HG03139 (cell line): ENCODE data around the gene PPP1R18.
A peak's percentile ranks its signal among the peaks of the same experiment; 100 is the strongest.
"Not testable (repeated sequence)": the region's sequence is repeated elsewhere in the genome, so short reads cannot be mapped to it uniquely, and the experiment has no call there.

ENCODE experiments used
- ATAC-seq: cut with Tn5 transposase; IDR thresholded peaks from one replicate; pipeline ENCODE4 v1.9.1; 2021; ENCODE audit not compliant: unreplicated experiment

The PPP1R18 gene

GRCh38 chr6:30670760-30671527, 15.5 kb downstream of the PPP1R18 start:
- ATAC-seq: no peak

DNA sequence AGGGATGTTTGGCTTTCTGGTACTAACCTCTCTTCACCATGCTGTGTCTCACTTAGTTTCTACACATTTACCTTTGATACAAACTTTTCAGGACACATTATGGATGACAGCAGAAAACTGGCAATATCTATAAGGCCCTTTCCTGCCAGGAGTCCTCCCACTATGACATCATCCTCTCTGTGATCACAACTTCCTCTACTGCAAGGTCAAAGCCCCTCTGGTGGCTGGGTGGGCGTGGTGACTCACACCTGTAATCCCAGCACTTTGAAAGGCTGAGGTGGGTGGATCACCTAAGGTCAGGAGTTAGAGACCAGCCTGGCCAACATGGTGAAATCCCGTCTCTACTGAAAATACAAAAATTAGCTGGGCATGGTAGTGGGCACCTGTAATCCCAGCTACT, 20.1 kb downstream of the PPP1R18 start:
- not testable (repeated sequence) for ATAC-seq

- ATAC-seq: no peak
Observed at GRCh38 chr6:30664994-30665767, 21.3 kb downstream of the PPP1R18 start.

DNA sequence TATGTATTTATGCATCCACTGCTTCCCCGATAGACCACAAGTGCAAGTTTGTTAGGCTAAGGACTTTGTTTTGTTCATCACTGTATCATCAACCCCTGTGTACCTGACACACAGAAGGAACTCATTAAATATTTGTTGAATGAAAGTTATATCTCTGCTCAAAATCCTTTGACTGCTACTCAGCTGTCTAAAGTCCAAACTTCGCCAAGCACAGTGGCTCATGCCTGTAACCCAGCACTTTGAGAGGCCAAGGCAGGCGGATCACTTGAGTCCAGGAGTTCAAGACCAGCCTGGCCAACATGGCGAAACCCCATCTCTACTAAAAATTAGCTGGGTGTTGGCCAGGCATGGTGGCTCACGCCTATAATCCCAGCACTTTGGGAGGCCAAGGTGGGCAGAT, 28.5 kb downstream of the PPP1R18 start:
- not testable (repeated sequence) for ATAC-seq

GRCh38 chr6:30657454-30657853, 29.0 kb downstream of the PPP1R18 start:
- ATAC-seq: no peak

DNA sequence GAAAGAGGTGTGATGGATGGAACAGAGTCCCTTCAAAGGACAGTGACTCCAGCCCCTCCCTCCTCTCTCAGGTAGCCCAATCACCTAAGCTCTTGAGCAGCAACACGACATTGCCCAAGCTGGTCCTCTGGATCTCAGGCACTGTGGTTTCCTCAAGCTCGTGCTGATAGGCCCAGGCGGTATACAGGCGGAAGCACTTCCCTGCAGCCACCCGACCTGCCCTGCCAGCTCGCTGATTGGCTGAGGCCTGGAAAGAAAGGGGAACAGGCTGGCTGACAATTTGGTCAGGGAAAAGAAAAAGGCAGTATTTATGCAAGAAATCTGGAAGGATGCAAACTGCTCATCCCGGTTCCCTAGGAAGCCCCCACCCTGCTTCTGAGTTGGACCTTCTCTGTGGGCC, 29.9 kb downstream of the PPP1R18 start:
- no peak for ATAC-seq

GRCh38 chr6:30655743-30656094, 30.7 kb downstream of the PPP1R18 start:
- ATAC-seq: no peak

- ATAC-seq: no peak
Observed at GRCh38 chr6:30654798-30655742, 31.4 kb downstream of the PPP1R18 start.

- no peak for ATAC-seq
Observed at GRCh38 chr6:30651143-30651542, 35.3 kb downstream of the PPP1R18 start.

DNA sequence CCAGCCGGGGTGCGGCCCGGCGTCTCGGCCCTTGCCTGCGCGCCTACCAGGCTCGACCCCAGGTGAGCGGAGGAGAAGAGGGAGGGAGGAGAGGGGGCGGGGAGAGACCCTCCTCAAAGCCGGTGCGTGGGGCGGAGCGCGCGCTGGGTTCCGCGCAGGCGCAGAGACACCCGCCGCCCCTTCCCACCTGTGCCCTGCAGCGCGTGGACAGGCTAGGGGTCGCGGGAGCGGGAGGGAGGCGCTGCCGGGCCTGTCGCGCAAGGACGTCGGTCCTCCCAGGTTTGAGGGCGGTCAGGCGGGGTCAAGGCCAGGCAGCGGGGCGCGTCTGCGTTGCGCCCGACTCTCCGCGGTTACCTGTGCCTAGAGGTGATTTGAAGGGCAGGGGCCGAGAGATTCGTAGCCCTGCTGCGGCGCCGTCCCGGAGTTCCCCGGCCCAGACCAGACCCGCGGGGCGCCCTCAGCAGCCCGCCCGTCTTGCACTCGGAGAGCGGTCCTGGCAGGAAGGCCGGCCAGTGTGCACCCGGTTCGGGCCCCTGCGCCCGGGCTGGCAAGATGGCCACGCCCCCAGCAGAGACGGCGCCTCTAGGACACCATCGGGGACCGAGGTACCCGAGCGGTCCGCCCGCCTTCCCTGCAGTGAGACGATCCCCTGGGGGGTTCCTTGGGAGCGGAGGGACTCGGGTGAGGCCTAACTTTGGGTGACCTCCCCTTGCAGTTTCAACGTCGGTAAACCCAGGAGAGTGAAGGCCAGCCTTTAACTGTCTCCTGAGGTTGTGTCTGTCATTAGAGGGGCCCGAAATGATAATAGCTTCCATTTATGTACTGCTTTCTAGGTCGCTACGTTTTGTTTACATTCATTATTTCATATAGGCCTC, 39.0 kb downstream of the PPP1R18 start:
- peak; percentile 53 for ATAC-seq

DNA sequence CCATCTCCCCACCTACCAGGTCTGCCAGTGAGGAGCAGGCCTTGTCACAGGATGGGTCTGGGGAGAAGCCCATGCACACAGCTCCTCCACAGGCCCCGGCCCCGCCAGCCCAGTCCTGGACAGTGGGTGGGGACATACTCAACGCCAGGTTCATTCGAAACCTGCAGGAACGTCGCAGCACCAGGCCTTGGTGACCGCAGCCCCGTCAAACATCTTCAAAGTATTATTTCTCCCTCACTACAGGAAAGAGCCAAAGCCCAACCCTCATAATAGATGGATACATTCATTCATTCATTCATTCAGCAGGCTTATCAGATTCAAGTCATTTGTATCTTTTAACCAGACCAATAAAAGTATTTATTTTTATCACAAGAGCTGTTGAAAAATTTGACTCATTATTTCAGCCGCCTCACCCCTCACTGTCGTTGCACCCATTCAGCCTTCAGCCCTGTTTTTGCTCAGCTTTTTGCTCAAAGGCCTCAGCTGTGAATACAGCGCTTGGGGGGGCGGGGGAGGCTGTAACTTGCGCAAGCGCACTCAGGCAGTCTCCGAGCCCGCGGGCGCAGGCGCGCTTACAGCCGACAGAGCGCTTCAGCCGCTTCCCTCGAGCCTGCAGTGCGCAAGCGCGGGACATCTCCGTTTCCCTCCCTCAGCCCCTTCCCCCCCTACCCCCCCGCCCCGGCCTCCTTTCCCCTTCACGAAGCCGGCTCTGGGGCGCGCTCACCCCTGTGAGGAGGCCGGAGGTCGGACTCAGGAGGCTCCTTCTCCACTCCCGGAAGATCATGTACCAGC, 39.8 kb downstream of the PPP1R18 start, which contains the start of gene C6orf136:
Gene C6orf136 (plus strand): TSS at position 684 of the 792 bp plus-strand sequence. CDS start 99 bp downstream, at position 783.
- peak; percentile 47 for ATAC-seq

DNA sequence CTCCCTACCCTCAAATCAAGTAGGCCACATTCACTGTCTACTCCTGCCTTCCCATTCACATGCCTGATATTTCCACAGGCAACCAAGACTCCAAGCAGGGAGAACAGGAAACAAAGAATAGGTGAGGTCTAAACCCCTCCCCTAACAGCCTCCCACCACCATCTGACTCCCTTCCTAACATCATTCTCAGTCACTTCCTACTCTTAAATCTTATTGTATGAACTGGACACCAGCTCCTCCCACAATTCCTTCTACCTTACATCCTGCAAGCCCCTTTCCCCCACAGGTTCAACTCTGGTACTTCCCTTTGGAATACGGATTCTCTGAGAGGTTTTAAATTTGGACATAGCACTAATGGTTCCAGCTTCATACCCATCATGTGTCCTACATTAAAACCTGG, 40.5 kb downstream of the PPP1R18 start:
- ATAC-seq: no peak

DNA sequence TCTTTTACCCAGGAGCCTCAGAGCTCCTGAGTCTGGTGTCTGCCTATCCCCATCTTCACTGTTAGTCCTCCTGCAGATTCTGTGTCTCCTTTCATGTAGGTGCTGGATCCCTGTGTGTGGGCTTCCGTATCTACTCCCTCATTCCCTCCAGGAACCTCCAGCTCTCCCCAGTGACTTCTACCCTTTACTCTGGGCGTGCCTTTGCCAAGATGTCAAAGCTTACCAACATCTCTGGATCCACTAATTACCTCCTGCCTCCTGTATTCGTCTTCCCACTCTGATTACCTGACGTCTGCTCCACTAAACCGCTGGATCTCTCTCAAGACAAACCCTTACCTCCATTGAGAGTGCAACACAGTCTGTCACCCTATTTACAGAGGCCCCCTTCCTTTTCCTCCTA, 41.7 kb downstream of the PPP1R18 start:
- no peak for ATAC-seq

DNA sequence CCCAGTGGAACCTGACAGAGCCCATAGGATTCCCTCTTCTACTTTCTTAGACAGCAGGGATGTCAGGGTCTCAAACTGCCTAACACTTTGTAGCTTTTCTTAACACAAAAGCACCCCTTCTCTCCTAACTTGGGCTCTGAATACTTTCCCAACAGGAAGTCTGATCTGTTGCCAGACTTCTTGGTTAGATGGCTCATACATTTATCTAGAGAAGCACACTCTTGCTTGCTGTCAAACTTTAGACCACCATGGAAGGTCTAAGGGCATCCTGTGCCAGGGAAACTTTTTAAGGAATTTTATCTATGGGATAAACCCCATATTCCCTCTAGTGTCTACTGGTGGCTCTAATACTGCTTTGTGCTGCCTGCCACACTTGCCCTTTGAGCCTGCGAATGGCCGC, 42.8 kb downstream of the PPP1R18 start:
- ATAC-seq: no peak

GRCh38 chr6:30641048-30641447, 45.4 kb downstream of the PPP1R18 start:
- no peak for ATAC-seq

GRCh38 chr6:30640481-30640880, 46.0 kb downstream of the PPP1R18 start:
- ATAC-seq: no peak

- ATAC-seq: no peak
Observed at GRCh38 chr6:30635834-30636233, 50.6 kb downstream of the PPP1R18 start.

GRCh38 chr6:30626484-30627366, 59.7 kb downstream of the PPP1R18 start, which contains the start of gene ATAT1:
ATAT1 (plus strand) TSS chr6:30626874.
- ATAC-seq: peak; percentile 81
